ENCODE results near the gene INTS3. TPM values are rescaled to one million over a fixed set of nuclear protein-coding genes. Genes with fewer than 3 reads are reported as not detected.
"Not testable (repeated sequence)": the region's sequence is repeated elsewhere in the genome, so short reads cannot be mapped to it uniquely, and the experiment has no call there.

INTS3 gene
- total RNA-seq, 4 donors from 2014 or later = 38.3 to 75.4 (median 43.9) TPM

DNA sequence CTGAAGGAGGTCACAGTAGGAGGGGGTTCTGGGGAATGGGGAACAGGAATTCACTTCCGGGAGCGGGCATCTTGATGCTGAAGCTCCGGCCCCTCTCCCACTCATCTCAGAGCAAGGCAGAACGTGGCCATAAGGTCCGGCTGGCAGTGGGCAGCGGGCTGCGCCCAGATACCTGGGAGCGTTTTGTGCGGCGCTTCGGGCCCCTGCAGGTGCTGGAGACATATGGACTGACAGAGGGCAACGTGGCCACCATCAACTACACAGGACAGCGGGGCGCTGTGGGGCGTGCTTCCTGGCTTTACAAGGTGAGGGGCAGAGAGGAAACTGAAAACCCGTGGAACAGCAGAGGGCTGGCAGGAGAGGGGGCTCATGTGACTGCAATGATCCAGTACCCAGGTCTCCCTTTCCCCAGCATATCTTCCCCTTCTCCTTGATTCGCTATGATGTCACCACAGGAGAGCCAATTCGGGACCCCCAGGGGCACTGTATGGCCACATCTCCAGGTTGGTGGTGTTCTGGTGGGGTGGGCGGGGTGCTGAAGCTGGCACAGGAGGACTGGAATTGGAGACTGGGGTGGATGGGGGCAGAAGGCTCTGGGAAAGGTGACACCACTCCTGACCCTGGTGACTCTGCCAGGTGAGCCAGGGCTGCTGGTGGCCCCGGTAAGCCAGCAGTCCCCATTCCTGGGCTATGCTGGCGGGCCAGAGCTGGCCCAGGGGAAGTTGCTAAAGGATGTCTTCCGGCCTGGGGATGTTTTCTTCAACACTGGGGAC lies 50.4 kb downstream of the INTS3 start:
- no peaks in the 10 kb centered on the region for H3K27me3 ChIP-seq
- TF ChIP-seq, protein P1, sequence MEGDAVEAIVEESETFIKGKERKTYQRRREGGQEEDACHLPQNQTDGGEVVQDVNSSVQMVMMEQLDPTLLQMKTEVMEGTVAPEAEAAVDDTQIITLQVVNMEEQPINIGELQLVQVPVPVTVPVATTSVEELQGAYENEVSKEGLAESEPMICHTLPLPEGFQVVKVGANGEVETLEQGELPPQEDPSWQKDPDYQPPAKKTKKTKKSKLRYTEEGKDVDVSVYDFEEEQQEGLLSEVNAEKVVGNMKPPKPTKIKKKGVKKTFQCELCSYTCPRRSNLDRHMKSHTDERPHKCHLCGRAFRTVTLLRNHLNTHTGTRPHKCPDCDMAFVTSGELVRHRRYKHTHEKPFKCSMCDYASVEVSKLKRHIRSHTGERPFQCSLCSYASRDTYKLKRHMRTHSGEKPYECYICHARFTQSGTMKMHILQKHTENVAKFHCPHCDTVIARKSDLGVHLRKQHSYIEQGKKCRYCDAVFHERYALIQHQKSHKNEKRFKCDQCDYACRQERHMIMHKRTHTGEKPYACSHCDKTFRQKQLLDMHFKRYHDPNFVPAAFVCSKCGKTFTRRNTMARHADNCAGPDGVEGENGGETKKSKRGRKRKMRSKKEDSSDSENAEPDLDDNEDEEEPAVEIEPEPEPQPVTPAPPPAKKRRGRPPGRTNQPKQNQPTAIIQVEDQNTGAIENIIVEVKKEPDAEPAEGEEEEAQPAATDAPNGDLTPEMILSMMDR (IDR thresholded peaks at IDR 0.05) = no peak
- TF ChIP-seq EP300 (IDR thresholded peaks at IDR 0.05) (no peak), POLR2AphosphoS5 (IDR thresholded peaks at IDR 0.05) (no peak), POLR2A (IDR thresholded peaks at IDR 0.05) (no peak)
- no peak overlapping the region for H3K4me3 ChIP-seq
- H3K36me3 ChIP-seq = peaks cover 2% of the 10 kb centered on the region
- no peak overlapping the region for H3K27ac ChIP-seq
- H3K4me1 ChIP-seq = peaks cover 63% of the 10 kb centered on the region
- WGBS = 91% methylated on average over 16 of the region's 22 CpGs
- DNase-seq (ENCODE audit: low spot score in 2 of 2) = no peak
- no peaks in the 10 kb centered on the region for H3K9me3 ChIP-seq

DNA sequence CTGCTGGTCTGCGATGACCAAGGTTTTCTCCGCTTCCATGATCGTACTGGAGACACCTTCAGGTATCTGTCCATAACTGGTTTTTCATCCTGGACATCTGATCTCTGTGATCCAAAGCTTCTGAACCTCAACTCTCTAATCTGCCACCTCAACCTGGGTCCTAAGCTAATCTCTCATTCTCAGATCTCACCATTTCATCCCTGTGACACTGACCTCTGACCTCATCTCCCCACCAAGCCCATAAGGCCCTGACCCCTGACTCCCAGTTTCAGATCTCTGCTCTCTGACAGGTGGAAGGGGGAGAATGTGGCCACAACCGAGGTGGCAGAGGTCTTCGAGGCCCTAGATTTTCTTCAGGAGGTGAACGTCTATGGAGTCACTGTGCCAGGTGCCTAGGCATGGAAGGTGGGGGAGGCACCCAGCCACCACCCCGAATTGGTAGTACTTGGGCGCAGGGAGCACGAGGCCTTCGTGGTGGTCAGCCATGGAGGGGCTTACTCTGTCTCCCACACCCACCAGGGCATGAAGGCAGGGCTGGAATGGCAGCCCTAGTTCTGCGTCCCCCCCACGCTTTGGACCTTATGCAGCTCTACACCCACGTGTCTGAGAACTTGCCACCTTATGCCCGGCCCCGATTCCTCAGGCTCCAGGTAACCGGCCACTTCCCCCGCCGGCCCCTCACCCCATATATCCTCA lies 51.1 kb downstream of the INTS3 start:
- no peak for TF ChIP-seq POLR2AphosphoS5 (IDR thresholded peaks at IDR 0.05)
- no peak for TF ChIP-seq POLR2A (IDR thresholded peaks at IDR 0.05)
- TF ChIP-seq, protein P1 (IDR thresholded peaks at IDR 0.05) = no peak
- TF ChIP-seq EP300 (IDR thresholded peaks at IDR 0.05) = no peak
- WGBS = 84% methylated on average over 18 of the region's 18 CpGs
- H3K4me3 ChIP-seq = no peak overlapping the region
- no peaks in the 10 kb centered on the region for H3K9me3 ChIP-seq
- no peaks in the 10 kb centered on the region for H3K27me3 ChIP-seq
- H3K36me3 ChIP-seq = no peaks in the 10 kb centered on the region
- DNase-seq (ENCODE audit: low spot score in 2 of 2) = no peak
- H3K4me1 ChIP-seq = peaks cover 59% of the 10 kb centered on the region
- H3K27ac ChIP-seq = no peak overlapping the region

DNA sequence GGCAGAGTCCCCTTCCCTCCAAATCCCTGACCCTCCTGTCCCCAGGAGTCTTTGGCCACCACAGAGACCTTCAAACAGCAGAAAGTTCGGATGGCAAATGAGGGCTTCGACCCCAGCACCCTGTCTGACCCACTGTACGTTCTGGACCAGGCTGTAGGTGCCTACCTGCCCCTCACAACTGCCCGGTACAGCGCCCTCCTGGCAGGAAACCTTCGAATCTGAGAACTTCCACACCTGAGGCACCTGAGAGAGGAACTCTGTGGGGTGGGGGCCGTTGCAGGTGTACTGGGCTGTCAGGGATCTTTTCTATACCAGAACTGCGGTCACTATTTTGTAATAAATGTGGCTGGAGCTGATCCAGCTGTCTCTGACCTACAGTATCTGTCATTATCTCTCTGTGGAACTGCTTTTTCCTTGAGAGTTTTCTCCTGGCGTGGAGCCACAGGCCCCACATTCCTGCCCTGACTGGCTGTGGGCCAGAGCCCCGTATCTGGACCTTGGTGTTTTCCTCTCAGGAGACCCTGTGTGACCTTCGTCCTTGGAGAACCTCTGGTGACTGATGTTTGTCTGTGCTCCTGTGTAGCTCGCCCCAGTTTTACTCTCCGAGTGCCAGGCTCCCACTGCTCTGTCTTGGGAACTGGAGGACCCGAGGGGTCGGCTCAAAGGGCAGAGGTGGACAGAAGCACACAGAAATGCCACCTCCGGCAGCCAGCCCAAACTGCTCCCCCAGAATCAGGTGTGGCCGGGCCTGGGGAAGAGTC lies 52.1 kb downstream of the INTS3 start:
- DNase-seq (ENCODE audit: low spot score in 2 of 2) = no peak
- Histone ChIP-seq H3K27ac (no peak overlapping the region), H3K4me1 (peaks cover 52% of the 10 kb centered on the region), H3K36me3 (no peaks in the 10 kb centered on the region), H3K27me3 (no peaks in the 10 kb centered on the region), H3K9me3 (no peaks in the 10 kb centered on the region), H3K4me3 (no peak overlapping the region)
- 67% methylated on average over 15 of the region's 17 CpGs for WGBS
- TF ChIP-seq EP300 (IDR thresholded peaks at IDR 0.05) = no peak
- TF ChIP-seq, protein P1 (IDR thresholded peaks at IDR 0.05) = no peak
- no peak for TF ChIP-seq POLR2AphosphoS5 (IDR thresholded peaks at IDR 0.05)
- no peak for TF ChIP-seq POLR2A (IDR thresholded peaks at IDR 0.05)

DNA sequence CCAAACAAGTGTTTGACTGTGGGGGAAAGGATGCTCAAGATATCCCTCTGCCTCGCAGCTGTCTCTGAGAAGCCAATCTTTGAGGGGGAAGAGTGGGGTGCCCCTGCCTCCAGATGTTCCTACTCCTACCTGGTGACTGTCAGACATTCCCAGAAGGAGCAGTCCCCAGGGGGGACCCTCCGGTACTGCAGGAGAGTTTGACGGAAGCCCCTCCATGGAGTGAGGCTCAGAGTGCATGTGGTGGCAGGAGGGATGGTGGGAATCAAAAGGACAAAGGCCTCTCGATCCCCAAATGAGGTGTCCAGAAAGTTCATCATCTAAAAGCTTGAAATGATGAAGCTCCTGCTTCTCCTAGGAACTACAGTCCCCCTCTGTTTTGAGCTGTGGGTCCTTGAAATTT lies 52.7 kb downstream of the INTS3 start:
- no peaks in the 10 kb centered on the region for H3K27me3 ChIP-seq
- no peak overlapping the region for H3K4me3 ChIP-seq
- H3K36me3 ChIP-seq = no peaks in the 10 kb centered on the region
- TF ChIP-seq POLR2AphosphoS5 (IDR thresholded peaks at IDR 0.05) (no peak), POLR2A (IDR thresholded peaks at IDR 0.05) (no peak), EP300 (IDR thresholded peaks at IDR 0.05) (no peak)
- TF ChIP-seq, protein P1 (IDR thresholded peaks at IDR 0.05) = no peak
- peaks cover 49% of the 10 kb centered on the region for H3K4me1 ChIP-seq
- H3K27ac ChIP-seq = no peak overlapping the region
- no peaks in the 10 kb centered on the region for H3K9me3 ChIP-seq
- 69% methylated on average over 4 of the region's 4 CpGs for WGBS
- DNase-seq (ENCODE audit: low spot score in 2 of 2) = no peak

DNA sequence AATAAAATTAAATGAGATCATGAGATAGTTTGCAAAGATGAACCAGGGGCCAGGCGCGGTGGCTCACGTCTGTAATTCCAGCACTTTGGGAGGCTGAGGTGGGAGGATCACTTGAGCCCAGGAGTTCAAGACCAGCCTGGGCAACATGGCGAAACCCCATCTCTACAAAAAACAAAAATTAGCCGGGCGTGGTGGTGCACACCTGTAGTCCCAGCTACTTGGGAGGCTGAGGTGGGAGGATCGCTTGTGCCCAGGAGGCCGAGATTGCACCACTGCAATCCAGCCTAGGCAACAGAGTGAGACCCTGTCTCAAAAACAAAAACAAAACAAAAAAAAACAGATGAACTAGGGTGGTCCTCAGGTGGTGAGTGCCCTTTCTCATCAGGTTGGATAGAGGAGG lies 54.8 kb downstream of the INTS3 start:
- H3K9me3 ChIP-seq; H3K27me3 ChIP-seq; DNase-seq (ENCODE audit: low spot score in 2 of 2); H3K36me3 ChIP-seq: not testable (repeated sequence)
- Histone ChIP-seq H3K27ac (peak overlapping the region; percentile 95), H3K4me1 (peaks cover 30% of the 10 kb centered on the region), H3K4me3 (peak overlapping the region; percentile 71)
- 89% methylated on average over 8 of the region's 8 CpGs for WGBS

Data from suprapubic skin (tissue), 4 donors.